ENCODE data around the gene IFIT5. TPM values are rescaled to one million over a fixed set of nuclear protein-coding genes. Genes with fewer than 3 reads are reported as not detected.
A peak's percentile ranks its signal among the peaks of the same experiment; 100 is the strongest.
"Not testable (repeated sequence)": the region's sequence is repeated elsewhere in the genome, so short reads cannot be mapped to it uniquely, and the experiment has no call there.

The IFIT5 gene
- total RNA-seq, 2 experiments from 2014 or later = 7.0 to 7.2 TPM

- CTCF ChIA-PET = no interaction called here
- no peaks in the 10 kb centered on the region for H3K36me3 Mint-ChIP-seq (ENCODE audit: low read depth)
- H3K4me1 Mint-ChIP-seq (ENCODE audit: low read depth) = peaks cover 2% of the 10 kb centered on the region
- H3K9me3 Mint-ChIP-seq = no peaks in the 10 kb centered on the region
- no peak overlapping the region for H3K4me3 Mint-ChIP-seq
- H3K27ac Mint-ChIP-seq = no peak overlapping the region
- H3K27me3 Mint-ChIP-seq (ENCODE audit: low read depth) = peaks cover 3% of the 10 kb centered on the region
- no peak for DNase-seq
- intact Hi-C loops (cut with micrococcal nuclease) = no loop called here
Measured at GRCh38 chr10:89382757-89383156, 31.6 kb upstream of the IFIT5 start.

GRCh38 chr10:89384474-89385340, 29.7 kb upstream of the IFIT5 start:
- intact Hi-C loops (cut with micrococcal nuclease) = no loop called here
- Mint-ChIP-seq H3K4me1 (ENCODE audit: low read depth) (peaks cover 2% of the 10 kb centered on the region), H3K4me3 (no peak overlapping the region), H3K27ac (no peak overlapping the region), H3K9me3 (no peaks in the 10 kb centered on the region), H3K27me3 (ENCODE audit: low read depth) (peaks cover 3% of the 10 kb centered on the region), H3K36me3 (ENCODE audit: low read depth) (no peaks in the 10 kb centered on the region)
- CTCF ChIA-PET = interaction anchor here (0.9 to 1.1 kb wide), 2 partner anchors 8 to 13 kb away, joined by 3 to 5 read pairs; partner anchors contain the start of gene IFIT1
- no peak for DNase-seq

GRCh38 chr10:89388806-89389205, 25.6 kb upstream of the IFIT5 start:
- intact Hi-C loops (cut with micrococcal nuclease) = loop anchor here (1.0 kb wide), 1 partner anchor 172 kb away; no protein-coding TSS in a partner anchor
- no peak for DNase-seq
- CTCF ChIA-PET = interaction anchor here (0.6 to 1.5 kb wide), 8 partner anchors 19 to 304 kb away, joined by 3 to 9 read pairs (median 3); partner anchors contain the start of genes IFIT5 and LIPA
- Mint-ChIP-seq H3K9me3 (no peaks in the 10 kb centered on the region), H3K27ac (no peak overlapping the region), H3K36me3 (ENCODE audit: low read depth) (no peaks in the 10 kb centered on the region), H3K4me3 (no peak overlapping the region), H3K27me3 (ENCODE audit: low read depth) (peaks cover 3% of the 10 kb centered on the region), H3K4me1 (ENCODE audit: low read depth) (peaks cover 15% of the 10 kb centered on the region)

- Mint-ChIP-seq H3K36me3 (ENCODE audit: low read depth) (no peaks in the 10 kb centered on the region), H3K27me3 (ENCODE audit: low read depth) (no peaks in the 10 kb centered on the region), H3K4me1 (ENCODE audit: low read depth) (peaks cover 19% of the 10 kb centered on the region), H3K9me3 (no peaks in the 10 kb centered on the region), H3K4me3 (no peak overlapping the region), H3K27ac (no peak overlapping the region)
- no peak for DNase-seq
- intact Hi-C loops (cut with micrococcal nuclease) = loop anchor here (1.0 kb wide), 1 partner anchor 172 kb away; no protein-coding TSS in a partner anchor
- CTCF ChIA-PET = interaction anchor here (0.6 to 1.5 kb wide), 9 partner anchors 11 to 305 kb away, joined by 3 to 9 read pairs (median 3); partner anchors contain the start of genes IFIT5 and LIPA
Measured at GRCh38 chr10:89389254-89389653, 25.1 kb upstream of the IFIT5 start.

GRCh38 chr10:89390476-89391225, 23.7 kb upstream of the IFIT5 start:
- Mint-ChIP-seq H3K9me3 (no peaks in the 10 kb centered on the region), H3K4me1 (ENCODE audit: low read depth) (peaks cover 27% of the 10 kb centered on the region), H3K27me3 (ENCODE audit: low read depth) (no peaks in the 10 kb centered on the region), H3K4me3 (no peak overlapping the region), H3K36me3 (ENCODE audit: low read depth) (no peaks in the 10 kb centered on the region), H3K27ac (no peak overlapping the region)
- CTCF ChIA-PET = interaction anchor here (2.6 kb wide), 1 partner anchor 21 kb away, joined by 8 read pairs; no protein-coding TSS in a partner anchor
- DNase-seq = no peak
- intact Hi-C loops (cut with micrococcal nuclease) = loop anchor here (2.0 kb wide), 1 partner anchor 22 kb away; no protein-coding TSS in a partner anchor

- not testable (repeated sequence) for H3K4me3 Mint-ChIP-seq; H3K27me3 Mint-ChIP-seq (ENCODE audit: low read depth); H3K27ac Mint-ChIP-seq; H3K36me3 Mint-ChIP-seq (ENCODE audit: low read depth); DNase-seq; H3K9me3 Mint-ChIP-seq
- CTCF ChIA-PET = interaction anchor here (0.6 to 2.6 kb wide), 2 partner anchors 22 to 512 kb away, joined by 3 to 8 read pairs; no protein-coding TSS in a partner anchor
- peaks cover 28% of the 10 kb centered on the region for H3K4me1 Mint-ChIP-seq (ENCODE audit: low read depth)
- intact Hi-C loops (cut with micrococcal nuclease) = loop anchor here (2.0 kb wide), 1 partner anchor 22 kb away; no protein-coding TSS in a partner anchor
Measured at GRCh38 chr10:89391226-89391576, 23.2 kb upstream of the IFIT5 start.

- DNase-seq = peak; percentile 52
Measured at GRCh38 chr10:89391907-89392756, 22.2 kb upstream of the IFIT5 start, which contains the start of gene IFIT1. Gene IFIT1 (plus strand): TSS chr10:89392623. CDS start chr10:89392713, 90 bp downstream.

GRCh38 chr10:89392974-89393373, 21.4 kb upstream of the IFIT5 start:
- Mint-ChIP-seq H3K9me3 (no peaks in the 10 kb centered on the region), H3K4me3 (peak overlapping the region; percentile 73), H3K4me1 (ENCODE audit: low read depth) (peaks cover 30% of the 10 kb centered on the region), H3K27me3 (ENCODE audit: low read depth) (no peaks in the 10 kb centered on the region), H3K27ac (no peak overlapping the region), H3K36me3 (ENCODE audit: low read depth) (no peaks in the 10 kb centered on the region)
- no peak for DNase-seq
- CTCF ChIA-PET = interaction anchor here (0.5 to 2.6 kb wide), 10 partner anchors 9 to 263 kb away, joined by 3 to 8 read pairs (median 4); partner anchors contain the start of gene IFIT5
- intact Hi-C loops (cut with micrococcal nuclease) = loop anchor here (1.0 kb wide), 2 partner anchors 21 to 171 kb away; partner anchors contain the start of gene IFIT5

More at GRCh38 chr10:89391907-89392756, 22.2 kb upstream of the IFIT5 start, which contains the start of gene IFIT1:
- H3K36me3 Mint-ChIP-seq (ENCODE audit: low read depth) = no peaks in the 10 kb centered on the region
- peaks cover 30% of the 10 kb centered on the region for H3K4me1 Mint-ChIP-seq (ENCODE audit: low read depth)
- intact Hi-C loops (cut with micrococcal nuclease) = loop anchor here (1.0 to 2.0 kb wide), 3 partner anchors 22 to 172 kb away; partner anchors contain the start of gene IFIT5
- CTCF ChIA-PET = interaction anchor here (0.6 to 2.6 kb wide), 9 partner anchors 8 to 264 kb away, joined by 3 to 8 read pairs (median 4); partner anchors contain the start of gene IFIT5
- no peaks in the 10 kb centered on the region for H3K27me3 Mint-ChIP-seq (ENCODE audit: low read depth)
- H3K9me3 Mint-ChIP-seq = no peaks in the 10 kb centered on the region
- peak within 1 kb of the TSS; percentile 70 for H3K27ac Mint-ChIP-seq
- peak within 1 kb of the TSS; percentile 73 for H3K4me3 Mint-ChIP-seq

- CTCF ChIA-PET = interaction anchor here (1.6 kb wide), 1 partner anchor 10 kb away, joined by 5 read pairs; no protein-coding TSS in a partner anchor
- Mint-ChIP-seq H3K4me3 (no peak overlapping the region), H3K4me1 (ENCODE audit: low read depth) (peaks cover 30% of the 10 kb centered on the region), H3K27ac (no peak overlapping the region), H3K27me3 (ENCODE audit: low read depth) (no peaks in the 10 kb centered on the region), H3K9me3 (no peaks in the 10 kb centered on the region), H3K36me3 (ENCODE audit: low read depth) (no peaks in the 10 kb centered on the region)
- intact Hi-C loops (cut with micrococcal nuclease) = no loop called here
- DNase-seq = no peak
Measured at GRCh38 chr10:89393898-89394297, 20.5 kb upstream of the IFIT5 start.

GRCh38 chr10:89395141-89395540, 19.2 kb upstream of the IFIT5 start:
- no peak overlapping the region for H3K27ac Mint-ChIP-seq
- intact Hi-C loops (cut with micrococcal nuclease) = no loop called here
- no peaks in the 10 kb centered on the region for H3K9me3 Mint-ChIP-seq
- DNase-seq = no peak
- CTCF ChIA-PET = no interaction called here
- no peaks in the 10 kb centered on the region for H3K36me3 Mint-ChIP-seq (ENCODE audit: low read depth)
- H3K4me1 Mint-ChIP-seq (ENCODE audit: low read depth) = peaks cover 32% of the 10 kb centered on the region
- H3K4me3 Mint-ChIP-seq = no peak overlapping the region
- no peaks in the 10 kb centered on the region for H3K27me3 Mint-ChIP-seq (ENCODE audit: low read depth)
